Astrocyte (in vitro differentiated cells and primary cell): Measurements from ENCODE around the gene NR6A1.

ENCODE experiments used
- CTCF ChIP-seq: IDR thresholded peaks from 2 replicates; pipeline ENCODE4 v1.5.1; 2011; ENCODE audit warnings: low read depth, mild to moderate bottlenecking, inconsistent platforms, low read length, moderate library complexity; ENCODE audit not compliant: insufficient read depth
- EZH2 ChIP-seq: IDR thresholded peaks from 2 replicates; pipeline ENCODE4 v1.6.1; 2012; ENCODE audit warnings: mild to moderate bottlenecking, low read length, inconsistent platforms; ENCODE audit not compliant: insufficient read depth

GRCh38 chr9:124621371-124622328, 149.5 kb downstream of the NR6A1 start:
- TF ChIP-seq CTCF (no peak), EZH2 (no peak)
